Cardiac septum (tissue), 1 donor: ENCODE data around the gene FBXO33. TPM values are rescaled to one million over a fixed set of nuclear protein-coding genes. Genes with fewer than 3 reads are reported as not detected.

Source experiments
- total RNA-seq: library from RNA; stranded (reverse); fragmentation: NEBNext Ultra II Directional; extraction: Animal tissue kit (Norgen Biotek cat#: 25700); gene quantifications from one replicate; pipeline ENCODE4 v1.2.1, GENCODE V29; 2021
- donor health status: DM: no; HTN: no; CAD: no.

Gene FBXO33
- total RNA-seq, 1 donor from 2014 or later, result 6.3 TPM

Other genes starting within 250 kb of the FBXO33 start
- 24.0 TPM for gene MIA2, start 198.5 kb downstream of the FBXO33 start, total RNA-seq